DMS53 (cell line): Measurements from ENCODE around the gene SLC12A7.
"Not testable (repeated sequence)": the region's sequence is repeated elsewhere in the genome, so short reads cannot be mapped to it uniquely, and the experiment has no call there.

ENCODE experiments used
- DNase-seq: peaks from one replicate; lab custom pipeline; 2025; lab: John Stamatoyannopoulos, UW

The SLC12A7 gene

DNA sequence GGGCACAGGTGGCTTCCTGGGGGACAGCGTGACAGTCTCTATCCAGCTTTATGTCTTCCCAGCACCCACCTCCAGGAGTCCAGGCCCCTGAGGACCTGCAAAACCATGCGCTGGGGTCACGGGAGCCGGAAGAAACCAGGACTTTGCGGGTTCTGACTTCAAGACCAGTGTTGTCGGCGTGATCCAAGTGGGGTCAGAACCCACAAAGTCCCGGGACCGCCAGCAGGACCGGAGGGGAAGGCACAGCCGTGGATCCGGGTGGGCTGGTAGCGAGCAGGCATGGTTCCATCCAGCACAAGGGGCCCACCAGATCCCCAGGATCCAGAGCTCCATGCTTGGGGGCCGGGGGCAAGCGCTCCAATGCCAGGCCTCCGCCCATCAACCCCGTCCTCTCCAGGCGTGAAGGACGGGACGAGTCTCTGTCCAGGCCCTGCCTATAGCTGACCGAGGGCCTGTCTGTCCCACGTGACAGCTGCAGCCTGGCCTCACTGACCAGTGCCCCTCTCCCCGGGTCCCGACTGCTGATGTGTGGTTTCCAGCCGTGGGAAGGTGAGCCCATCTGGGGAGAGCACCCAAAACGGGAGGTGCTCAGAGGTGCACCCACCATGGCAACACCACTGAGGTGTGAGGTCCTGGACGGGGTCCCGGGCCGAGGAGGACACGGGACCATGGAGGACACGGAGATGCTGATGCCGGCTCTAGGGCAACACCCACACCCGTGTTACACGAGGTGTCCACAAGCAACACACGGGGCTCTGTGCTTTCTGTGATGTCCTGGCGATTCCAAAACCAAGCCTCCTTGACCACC lies 48.9 kb downstream of the SLC12A7 start:
- no peak for DNase-seq

DNA sequence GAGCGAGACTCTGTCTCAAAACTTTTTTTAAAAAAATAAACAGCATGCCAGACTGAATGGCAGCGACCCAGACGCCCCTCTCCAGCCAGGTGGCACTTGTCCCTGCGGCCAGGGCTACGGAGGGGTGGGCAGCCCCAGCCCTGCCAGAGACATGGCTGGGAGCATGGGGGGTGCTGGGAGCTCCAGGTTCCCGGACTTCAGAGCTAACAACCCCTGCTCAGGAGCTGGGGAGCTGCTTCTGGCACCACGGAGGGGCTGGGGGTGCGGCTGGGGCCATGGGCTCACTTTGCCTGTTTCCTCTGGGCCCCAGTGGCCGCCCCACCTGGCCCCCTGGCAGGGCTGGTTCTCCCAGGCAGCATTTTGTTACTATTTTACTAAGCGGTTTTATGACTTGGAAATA lies 49.9 kb downstream of the SLC12A7 start:
- DNase-seq = no peak

DNA sequence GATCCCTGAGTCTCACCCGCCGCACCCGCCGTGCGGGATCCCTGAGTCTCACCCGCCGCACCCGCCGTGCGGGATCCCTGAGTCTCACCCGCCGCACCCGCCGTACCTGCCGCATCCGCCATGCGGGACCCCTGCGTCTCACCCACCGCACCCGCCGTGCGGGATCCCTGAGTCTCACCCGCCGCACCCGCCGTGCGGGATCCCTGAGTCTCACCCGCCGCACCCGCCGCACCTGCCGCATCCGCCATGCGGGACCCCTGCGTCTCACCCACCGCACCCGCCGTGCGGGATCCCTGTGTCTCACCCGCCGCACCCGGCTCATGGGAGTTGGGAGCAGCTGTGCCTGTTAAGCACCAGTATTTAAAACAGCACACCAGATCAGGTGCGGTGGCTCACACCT lies 50.6 kb downstream of the SLC12A7 start:
- DNase-seq = not testable (repeated sequence)

DNA sequence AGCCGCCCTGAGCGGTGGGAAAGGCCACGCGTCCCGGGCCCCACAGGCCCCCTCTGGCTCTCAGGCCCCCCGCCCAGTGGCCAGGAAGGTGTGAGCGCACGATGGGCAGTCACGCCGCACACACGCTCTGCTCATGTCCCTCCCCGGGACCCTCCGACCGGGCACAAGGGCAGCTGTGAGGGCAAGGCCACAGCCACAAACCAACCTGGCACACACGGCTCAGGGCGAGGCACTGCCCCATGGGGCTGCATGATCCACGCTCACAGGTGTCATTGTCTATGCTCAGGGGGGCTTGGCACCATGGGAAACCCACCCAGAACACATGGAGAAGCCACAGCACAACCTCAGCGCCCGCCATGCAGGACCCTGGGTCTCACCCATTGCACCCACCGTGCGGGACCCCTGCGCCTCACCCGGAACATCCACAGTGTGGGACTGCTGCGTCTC lies 51.3 kb downstream of the SLC12A7 start:
- no peak for DNase-seq

DNA sequence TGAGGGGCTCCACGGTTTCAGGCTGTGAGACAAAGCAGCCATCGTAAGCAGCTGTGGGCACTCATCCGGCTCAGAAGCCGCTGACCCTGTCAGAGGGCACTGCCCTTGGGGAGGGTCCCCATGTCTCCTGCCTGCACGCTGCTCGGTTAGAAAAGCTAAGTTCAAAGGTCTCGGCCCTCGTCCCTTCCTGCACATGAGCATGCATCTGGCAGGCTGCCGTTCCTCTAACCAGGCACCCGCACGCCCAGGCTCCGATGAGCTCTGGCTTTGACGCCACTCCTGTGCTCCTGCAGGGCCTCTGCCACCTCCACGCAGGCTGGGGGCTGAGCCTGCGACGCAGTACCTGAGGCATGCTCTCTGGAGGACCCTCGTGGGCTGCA lies 52.0 kb downstream of the SLC12A7 start:
- DNase-seq = no peak

DNA sequence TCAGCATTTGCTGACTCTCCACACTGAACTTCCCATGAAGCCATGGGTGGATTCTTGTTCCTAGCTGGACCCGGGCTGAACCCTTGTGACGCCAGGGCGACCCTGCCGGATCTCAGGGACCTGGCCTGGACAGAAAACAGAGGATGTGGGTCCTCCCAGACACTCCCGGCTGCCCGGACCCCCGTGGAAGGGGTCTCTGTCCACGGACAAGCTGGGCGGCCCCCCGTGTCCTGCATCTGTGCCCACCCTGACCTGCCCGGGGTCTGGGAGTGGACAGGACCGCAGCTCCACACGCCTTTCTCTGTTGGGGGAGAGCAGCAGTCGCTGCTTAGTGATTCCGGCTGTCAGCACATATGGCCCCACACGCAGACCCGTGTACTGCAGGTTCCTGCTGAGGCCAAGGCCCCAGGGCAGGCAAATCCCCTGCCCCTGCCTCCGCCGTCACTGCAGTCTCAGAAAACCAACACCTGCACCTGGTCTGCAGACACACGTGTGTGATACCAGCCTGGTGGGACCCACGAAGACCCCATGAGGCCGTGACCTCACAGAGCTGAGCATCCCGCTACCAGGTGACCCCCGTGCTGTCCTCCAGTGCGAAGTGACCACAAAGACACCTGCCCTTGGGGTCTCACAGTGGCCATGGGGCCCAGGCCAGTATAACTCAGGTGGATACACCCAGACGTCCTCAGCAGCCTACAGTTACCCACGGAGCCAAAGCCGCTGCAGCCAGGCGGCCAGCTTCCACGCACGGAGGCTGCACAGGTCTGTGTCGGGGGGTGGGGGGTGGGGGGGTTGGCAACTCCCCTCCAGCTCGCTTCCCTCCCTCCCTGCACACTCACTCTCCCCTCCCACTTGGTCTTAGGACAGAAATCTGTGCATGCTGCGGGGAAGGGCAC lies 52.6 kb downstream of the SLC12A7 start:
- DNase-seq = no peak

DNA sequence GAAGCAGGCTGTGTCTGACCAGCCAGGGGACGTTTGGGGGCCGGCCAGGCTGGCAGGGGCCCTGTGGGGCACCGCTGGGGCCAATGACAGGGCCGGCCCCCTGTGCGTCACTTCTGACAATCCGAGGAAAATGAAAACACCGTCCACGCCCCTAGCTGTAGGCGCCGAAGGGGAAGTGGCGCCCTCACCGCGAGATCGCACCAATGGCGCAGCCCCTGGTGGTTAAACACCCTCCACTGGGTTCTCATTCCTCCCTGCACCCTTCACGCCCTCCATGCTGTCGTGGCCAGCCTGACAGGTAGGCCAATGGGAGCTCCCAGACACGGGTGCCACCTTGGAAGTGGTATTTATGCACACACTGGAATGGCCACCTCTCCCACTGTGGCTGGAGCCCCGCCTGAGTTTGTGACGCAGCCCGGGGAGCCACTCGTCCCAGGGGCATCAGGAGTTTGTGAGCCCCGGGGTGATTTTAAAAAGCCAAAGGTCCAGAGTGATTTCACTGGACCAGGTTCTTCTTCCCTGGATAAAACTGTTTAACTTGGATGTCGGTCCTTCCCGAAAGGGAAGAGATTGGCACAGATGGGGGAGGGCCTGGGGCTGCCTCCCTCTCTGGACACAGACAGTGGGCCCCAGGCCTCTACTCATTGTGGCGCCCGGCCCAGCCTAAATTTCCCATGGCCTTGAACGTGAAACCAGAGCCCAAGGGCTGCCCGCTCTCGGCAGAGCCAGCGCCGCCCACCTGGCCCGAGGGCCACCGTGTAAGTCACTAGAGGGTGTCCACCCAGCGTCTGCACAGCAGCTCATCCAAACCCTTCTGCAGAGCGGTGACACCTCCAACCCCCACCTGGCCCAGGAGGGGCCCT lies 53.5 kb downstream of the SLC12A7 start:
- DNase-seq = no peak

DNA sequence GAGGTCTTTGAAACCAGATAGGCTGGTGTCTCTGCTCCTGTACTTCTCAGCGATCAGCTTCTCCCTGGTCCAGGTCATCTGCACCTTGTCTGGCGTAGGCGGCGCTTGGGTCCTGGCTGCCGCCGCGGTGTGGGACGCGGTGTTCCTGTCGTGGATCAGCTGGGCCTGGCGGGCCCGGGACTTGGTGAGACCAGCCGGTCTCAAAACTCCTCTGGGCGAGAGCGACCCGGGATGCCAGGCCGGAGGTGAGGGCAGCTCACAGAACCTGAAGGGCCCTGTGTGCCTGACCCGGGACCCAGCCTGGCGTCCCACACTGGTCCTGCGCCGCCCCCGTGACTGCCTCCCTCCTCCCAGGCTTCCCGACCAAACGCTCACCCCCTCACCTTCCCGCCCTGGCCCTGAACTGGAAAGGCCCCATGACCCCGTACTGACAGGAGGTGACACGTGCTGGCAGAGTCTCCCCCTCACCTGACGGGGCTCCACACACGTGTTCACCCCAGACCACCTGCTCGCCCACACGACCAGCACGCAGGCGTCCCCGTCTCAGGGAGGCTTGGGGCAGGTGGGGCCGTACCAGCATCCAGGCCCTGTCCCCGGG lies 54.3 kb downstream of the SLC12A7 start:
- DNase-seq = no peak

DNA sequence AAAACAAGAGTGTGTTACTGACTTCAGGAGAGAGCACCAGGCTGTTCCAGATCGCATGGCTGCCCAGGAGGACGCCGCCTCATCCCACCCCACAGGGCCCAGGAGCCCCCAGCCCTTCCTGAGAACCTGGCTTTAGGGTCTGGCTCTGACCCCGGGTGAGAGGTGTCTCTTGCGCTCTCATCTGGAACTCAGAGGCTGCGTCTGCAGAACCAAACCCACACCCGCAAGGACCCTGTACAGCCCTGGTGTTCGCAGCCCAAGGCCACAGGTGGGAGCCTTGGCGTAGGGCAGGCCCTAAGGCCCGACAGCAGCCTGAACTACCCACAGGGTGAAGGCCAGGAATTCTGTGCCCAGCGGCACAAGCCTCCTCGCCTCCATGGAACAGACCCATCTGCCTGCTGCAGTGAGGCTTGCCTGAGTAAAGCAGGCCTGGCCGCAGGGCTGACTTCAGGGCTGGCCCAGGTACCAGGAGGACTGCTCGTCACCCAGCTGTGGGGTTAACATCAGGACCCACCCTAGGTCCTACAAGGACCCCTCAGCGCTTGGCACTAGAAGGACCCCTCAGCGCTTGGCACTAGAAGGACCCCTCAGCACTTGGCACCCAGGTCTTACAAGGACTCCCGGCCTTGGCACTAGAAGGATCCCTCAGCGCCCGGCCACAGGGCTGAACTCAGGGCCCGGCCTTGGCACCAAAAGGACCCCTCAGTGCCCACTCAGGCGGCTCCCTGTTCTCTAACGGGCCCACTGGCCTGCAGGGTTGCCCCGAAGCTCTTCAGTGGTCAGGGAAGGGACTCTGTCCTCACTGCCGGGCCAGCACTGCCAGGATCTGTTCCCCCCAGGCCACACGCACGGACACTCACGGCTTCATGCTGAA lies 55.0 kb downstream of the SLC12A7 start:
- no peak for DNase-seq

DNA sequence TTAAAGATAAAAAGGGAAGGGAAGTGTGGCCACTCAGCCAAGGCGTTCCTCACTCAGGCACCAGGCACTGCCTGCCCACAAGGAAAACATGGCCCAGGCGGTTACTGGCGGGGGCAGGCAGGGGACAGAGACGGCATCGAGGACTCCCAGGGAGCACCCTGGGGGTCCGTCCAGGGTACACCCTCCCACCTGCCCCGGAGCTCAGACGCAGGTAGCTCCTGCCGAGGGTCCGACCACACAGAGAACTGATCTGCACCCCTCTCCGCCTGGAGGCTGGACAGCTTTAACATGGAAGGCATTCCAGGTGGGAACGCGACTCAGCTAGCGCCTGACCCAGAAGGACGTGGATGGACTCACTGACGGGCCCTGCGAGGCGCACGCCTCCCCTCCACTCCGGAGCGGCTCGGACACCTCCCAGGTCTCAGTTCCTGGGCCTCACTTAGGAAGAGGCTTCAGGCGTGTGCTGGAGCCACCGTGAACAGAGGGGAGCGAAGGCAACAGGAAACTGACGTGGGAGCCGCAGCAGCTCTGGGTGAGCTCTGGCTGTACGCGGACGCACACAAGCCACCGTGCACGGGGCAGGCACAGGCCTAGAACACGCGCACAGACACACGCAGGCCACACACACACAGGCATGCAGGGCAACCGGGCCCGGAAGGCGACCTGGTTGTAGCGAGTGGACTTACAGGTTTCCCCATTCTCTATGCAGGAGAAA lies 55.8 kb downstream of the SLC12A7 start:
- DNase-seq = no peak

DNA sequence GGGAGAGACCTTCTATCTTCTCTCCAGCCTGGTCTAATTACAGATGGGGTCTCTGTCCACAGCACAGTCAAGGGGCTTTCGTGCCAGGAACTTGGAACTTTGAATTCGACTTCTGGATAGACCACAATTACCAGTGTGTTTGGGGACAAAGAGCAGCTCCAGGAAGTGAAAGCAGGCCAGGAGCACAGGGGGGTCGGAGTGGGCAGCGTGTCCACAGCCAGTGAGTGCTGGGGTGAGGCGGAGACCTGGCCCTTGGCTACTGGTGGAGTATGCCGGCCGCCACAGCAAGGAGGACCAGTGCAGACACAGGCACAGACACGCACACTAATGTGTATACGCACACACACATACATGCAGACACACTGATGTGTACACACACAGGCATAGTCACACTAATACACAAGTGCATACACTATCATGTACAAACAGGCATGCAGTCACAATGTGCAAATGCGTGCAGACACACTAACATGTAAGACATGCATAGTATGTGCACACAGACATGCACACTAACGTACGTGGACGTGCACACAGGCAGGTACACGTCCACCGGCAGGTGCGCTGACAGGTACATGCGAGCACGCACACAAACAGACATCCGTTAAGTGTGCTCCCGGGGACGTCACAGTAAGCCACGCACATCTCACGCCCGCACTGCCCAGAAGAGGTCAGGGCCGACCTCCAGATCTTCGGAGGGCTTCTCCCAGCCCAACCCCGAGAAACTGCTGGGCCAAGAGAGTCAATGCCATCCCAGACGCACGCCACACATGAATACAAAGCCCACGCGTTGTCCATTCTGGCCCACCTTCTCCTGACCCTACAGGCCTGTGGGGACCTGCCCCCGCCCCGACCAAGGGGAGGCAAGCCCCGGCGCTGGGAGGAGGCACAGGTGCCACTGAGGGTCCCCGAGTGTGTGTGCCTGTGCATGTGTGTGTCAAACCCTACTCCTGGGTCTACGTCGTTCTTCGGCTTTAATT lies 56.8 kb downstream of the SLC12A7 start:
- no peak for DNase-seq

DNA sequence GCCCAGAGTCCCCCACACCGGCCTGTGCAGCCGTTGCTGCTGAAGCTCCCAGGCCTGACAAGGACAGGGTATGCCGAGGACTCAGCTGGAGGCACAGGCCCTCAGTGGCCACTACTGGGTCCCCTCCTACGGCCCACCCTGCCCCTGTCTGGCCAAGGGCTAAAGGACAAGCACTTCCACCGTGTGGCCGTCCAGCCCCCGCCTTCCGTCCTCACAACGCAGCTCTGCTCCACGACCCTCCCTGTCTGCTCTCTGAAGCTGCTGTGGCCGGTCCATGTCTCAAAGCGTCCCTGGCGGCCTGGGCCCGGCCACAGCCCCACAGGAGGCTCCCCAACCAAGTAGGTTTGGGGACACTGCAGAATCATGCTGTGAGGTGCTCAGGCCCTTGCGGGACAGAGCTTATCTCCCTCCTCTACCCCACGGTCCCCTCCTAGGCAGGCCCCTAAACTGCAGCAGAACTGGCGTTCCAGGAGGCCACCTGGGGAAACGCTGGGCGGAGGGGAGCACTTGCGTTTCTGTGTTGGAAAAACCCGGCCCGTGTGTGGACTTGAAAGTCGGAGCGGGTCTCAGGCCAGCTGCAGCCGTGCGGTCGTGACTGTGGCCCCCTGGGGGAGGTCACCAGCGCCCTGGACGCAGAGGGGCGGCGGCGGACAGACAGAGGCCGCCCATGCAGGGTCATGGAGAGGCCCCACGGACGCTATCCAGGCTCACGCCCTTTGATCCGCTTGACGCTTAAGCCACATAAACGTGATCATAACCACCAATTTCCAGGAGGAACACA lies 57.7 kb downstream of the SLC12A7 start:
- no peak for DNase-seq

DNA sequence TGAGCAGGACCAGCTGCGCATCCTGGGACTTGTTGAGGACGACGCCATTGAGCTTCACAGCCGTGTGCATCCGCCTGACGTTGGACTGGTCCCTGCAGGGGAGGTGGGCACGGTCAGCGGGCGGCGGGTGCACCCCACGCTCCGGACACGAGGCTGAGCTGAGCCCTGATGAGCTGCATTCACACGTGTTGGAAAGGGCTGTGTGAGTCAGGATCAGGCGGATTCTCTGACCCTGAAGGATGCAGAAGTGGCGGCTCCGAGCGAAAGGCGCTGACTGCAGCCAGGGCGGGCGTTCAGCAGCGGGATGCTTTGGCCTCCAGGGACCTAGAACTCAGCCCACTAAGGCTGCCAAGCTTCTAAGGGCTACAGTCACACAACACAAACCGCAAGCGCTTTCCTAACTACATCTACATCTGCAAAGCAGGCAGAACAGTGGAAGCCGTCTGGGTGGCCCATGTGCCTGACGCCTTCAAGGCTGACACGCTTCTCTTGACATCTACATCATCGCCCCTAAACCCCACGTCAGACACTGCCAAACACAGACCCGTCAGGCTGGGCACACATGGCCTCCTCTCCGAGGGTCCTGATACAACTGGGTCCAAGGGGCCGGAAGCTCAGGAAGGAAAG lies 58.4 kb downstream of the SLC12A7 start:
- no peak for DNase-seq

DNA sequence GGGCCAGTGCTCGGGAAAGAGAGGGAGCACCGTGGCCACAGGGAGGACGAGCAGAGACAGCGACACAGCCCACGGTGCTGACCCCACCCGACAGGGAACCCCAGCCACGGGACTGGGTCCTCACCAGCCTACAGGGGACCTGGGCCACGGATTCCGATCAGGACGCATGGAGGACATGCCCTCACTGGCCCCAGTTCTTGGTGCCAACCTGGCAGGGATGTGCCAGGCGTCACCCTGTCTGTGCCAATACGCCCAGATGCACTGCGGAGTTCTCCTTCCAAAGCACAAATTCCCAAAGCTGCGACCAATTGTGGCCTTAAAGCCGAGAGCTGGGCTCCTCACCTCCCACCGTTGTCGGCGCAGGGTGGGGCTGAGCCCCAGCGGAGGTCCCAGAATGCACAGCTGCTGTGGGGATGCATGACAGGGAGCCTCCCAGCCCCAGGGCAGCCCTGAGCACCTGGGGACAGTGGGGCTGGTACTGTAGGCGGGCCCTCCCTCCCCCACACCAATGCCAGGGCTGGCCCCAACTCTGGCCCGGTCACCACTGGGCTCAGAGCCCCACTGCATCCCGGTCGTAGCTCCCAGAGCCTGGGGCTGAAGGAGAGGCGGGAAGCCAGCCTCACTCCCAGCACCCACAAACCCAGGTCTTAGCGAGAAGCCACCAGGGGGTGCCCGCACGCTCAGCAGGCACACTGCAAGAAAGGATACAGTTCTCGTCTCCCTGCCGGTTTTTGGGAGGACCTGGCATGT lies 59.0 kb downstream of the SLC12A7 start:
- DNase-seq = no peak

DNA sequence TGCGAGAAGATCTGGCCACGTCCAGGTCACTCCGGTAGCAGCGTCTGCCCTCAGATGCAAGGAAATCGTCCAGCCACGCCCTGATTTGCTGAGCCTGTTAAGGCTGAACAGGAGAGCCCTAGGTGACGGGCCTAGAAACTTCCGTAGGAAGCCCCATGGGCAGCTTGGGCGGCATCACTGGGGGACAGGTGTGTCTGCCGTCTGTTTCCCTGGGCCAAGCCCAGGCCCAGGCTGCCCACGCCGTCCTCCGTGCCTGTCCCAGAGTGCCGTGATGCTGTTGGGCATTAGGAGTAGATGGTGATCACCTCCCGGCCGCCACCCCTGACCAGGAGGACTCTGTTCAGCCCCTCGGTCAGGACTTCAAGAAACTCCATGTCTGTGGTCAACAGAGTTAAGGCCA lies 59.8 kb downstream of the SLC12A7 start:
- no peak for DNase-seq

DNA sequence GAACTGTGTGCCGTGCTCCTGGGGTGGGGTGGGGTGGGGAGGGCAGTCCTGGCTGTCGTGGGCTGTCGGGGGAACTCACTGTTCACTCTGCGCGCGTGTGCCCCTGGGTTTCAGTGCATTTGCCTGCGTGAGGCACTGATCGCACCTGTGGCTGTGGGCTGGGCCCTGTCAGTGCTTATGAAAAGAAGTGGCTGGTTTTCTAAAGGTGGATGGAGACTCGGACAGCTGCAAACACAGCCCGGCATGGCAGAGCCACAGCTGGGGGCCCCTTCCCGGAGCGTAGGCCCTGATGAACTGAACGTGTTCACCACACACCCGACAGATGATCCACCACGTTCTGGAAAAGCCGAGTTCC lies 60.5 kb downstream of the SLC12A7 start:
- DNase-seq = no peak
